Neuronal stem cell (in vitro differentiated cells): ENCODE data around the gene TAS2R60.

Experiments
- DNase-seq: peaks from one replicate; pipeline ENCODE4 v3.0.0-alpha.2; 2013; ENCODE audit warnings: low spot score
- H2AFZ ChIP-seq: one replicate; pipeline ENCODE4 v1.6.1; 2013; ENCODE audit warnings: mild to moderate bottlenecking, low read length, inconsistent platforms
- H2AK5ac ChIP-seq: 2 replicates; pipeline ENCODE4 v1.6.1; 2013; ENCODE audit warnings: low read depth, mild to moderate bottlenecking, inconsistent platforms, low read length, moderate library complexity, mixed read lengths
- H2BK120ac ChIP-seq: 2 replicates; pipeline ENCODE4 v1.6.1; 2013; ENCODE audit warnings: low read depth, mild to moderate bottlenecking, inconsistent platforms, low read length, moderate library complexity, mixed read lengths
- H2BK12ac ChIP-seq: one replicate; pipeline ENCODE4 v1.6.1; 2013; ENCODE audit warnings: low read length, inconsistent platforms
- H2BK15ac ChIP-seq: 2 replicates; pipeline ENCODE4 v1.6.1; 2013; ENCODE audit warnings: mild to moderate bottlenecking, low read length, inconsistent platforms, mixed read lengths
- H2BK5ac ChIP-seq: one replicate; pipeline ENCODE4 v1.6.1; 2013; ENCODE audit warnings: inconsistent platforms, mild to moderate bottlenecking, low read length, moderate library complexity
- H3K14ac ChIP-seq: one replicate; pipeline ENCODE4 v1.6.1; 2013; ENCODE audit warnings: low read length, inconsistent platforms
- H3K18ac ChIP-seq: 2 replicates; pipeline ENCODE4 v1.6.1; 2013; ENCODE audit warnings: low read length, inconsistent platforms
- H3K23ac ChIP-seq: 2 replicates; pipeline ENCODE4 v1.6.1; 2013; ENCODE audit warnings: low read depth, mild to moderate bottlenecking, mixed read lengths, low read length, inconsistent platforms; ENCODE audit not compliant: poor library complexity
- H3K27ac ChIP-seq: replicated peaks from 3 replicates; pipeline ENCODE4 v1.5.1; 2013; ENCODE audit warnings: low read length, inconsistent platforms
- H3K27me3 ChIP-seq, 3 experiments: 2 replicates each; pipeline ENCODE4 v1.6.1; 2013; ENCODE audit warnings: low read length in 3 of 3, mild to moderate bottlenecking in 2 of 3, inconsistent platforms in 1 of 3, low read depth in 1 of 3, mixed read lengths in 1 of 3, moderate library complexity in 1 of 3; ENCODE audit not compliant: control insufficient read depth in 3 of 3, insufficient read depth in 3 of 3
- H3K36me3 ChIP-seq, 2 donors: replicated peaks in 1 of 2; 2 replicates each; pipeline ENCODE4 v1.6.1; 2013; ENCODE audit warnings: low read length in 2 of 2; ENCODE audit not compliant: control insufficient read depth in 2 of 2, insufficient read depth in 2 of 2
- H3K4ac ChIP-seq: 2 replicates; pipeline ENCODE4 v1.6.1; 2013; ENCODE audit warnings: inconsistent platforms, mild to moderate bottlenecking, low read length, moderate library complexity
- H3K4me1 ChIP-seq, 2 donors: 1 replicate in 1 of 2; 2 replicates in 1 of 2; pipeline ENCODE4 v1.6.1; 2013; ENCODE audit warnings: low read length in 2 of 2, low read depth in 1 of 2; ENCODE audit not compliant: control insufficient read depth in 2 of 2, insufficient read depth in 1 of 2
- H3K4me2 ChIP-seq: one replicate; pipeline ENCODE4 v1.6.1; 2013; ENCODE audit warnings: mild to moderate bottlenecking, low read length, inconsistent platforms; ENCODE audit not compliant: insufficient read depth, poor library complexity, severe bottlenecking
- H3K4me3 ChIP-seq, 2 donors: 2 replicates each; pipeline ENCODE4 v1.5.1; 2013; ENCODE audit warnings: low read length in 2 of 2, mild to moderate bottlenecking in 2 of 2, inconsistent platforms in 1 of 2, moderate library complexity in 1 of 2
- H3K79me1 ChIP-seq: one replicate; pipeline ENCODE4 v1.6.1; 2013; ENCODE audit warnings: low read depth, mild to moderate bottlenecking, inconsistent platforms, low read length, moderate library complexity
- H3K9ac ChIP-seq: one replicate; pipeline ENCODE4 v1.6.1; 2013; ENCODE audit warnings: mild to moderate bottlenecking, low read depth, low read length, inconsistent platforms; ENCODE audit not compliant: poor library complexity
- H3K9me3 ChIP-seq, 2 donors: replicated peaks in 1 of 2; 2 replicates each; pipeline versions ENCODE3 to v1.6.1; 2013; ENCODE audit warnings: low read length in 2 of 2, mild to moderate bottlenecking in 2 of 2, inconsistent platforms in 1 of 2, low read depth in 1 of 2, mixed read lengths in 1 of 2, moderate library complexity in 1 of 2; ENCODE audit not compliant: control insufficient read depth in 2 of 2, insufficient read depth in 1 of 2
- H4K8ac ChIP-seq: one replicate; pipeline ENCODE4 v1.6.1; 2013; ENCODE audit warnings: low read depth, mild to moderate bottlenecking, inconsistent platforms, low read length, moderate library complexity
- H4K91ac ChIP-seq: one replicate; pipeline ENCODE4 v1.6.1; 2013; ENCODE audit warnings: low read length, low read depth, mild to moderate bottlenecking, inconsistent platforms; ENCODE audit not compliant: poor library complexity
- WGBS, 2 donors: extraction: QIAGEN DNeasy Blood & Tissue Kit; methylation state at CpG; one replicate each; pipeline ENCODE4 v1.1.7; 2013; ENCODE audit warnings: missing lambda C conversion rate in 2 of 2, mixed read lengths in 1 of 2; ENCODE audit not compliant: insufficient read length in 2 of 2, insufficient replicate concordance in 1 of 2; ENCODE audit errors: extremely low coverage in 2 of 2; 5-methylcytosine and 5-hydroxymethylcytosine counted together

Gene TAS2R60

GRCh38 chr7:143492799-143493739, 49.8 kb downstream of the TAS2R60 start:
- Histone ChIP-seq H2BK120ac (no peak overlapping the region), H2AK5ac (no peak overlapping the region), H3K36me3 (no peaks in the 10 kb centered on the region), H2BK5ac (no peak overlapping the region), H2BK12ac (no peak overlapping the region), H4K91ac (no peak overlapping the region), H3K9me3 (no peaks in the 10 kb centered on the region), H2BK15ac (no peak overlapping the region), H3K4me2 (no peak overlapping the region), H2AFZ (no peak overlapping the region), H3K27me3 (no peaks in the 10 kb centered on the region), H4K8ac (no peak overlapping the region), H3K27ac (no peak overlapping the region), H3K18ac (no peak overlapping the region), H3K4me3 (no peak overlapping the region), H3K4ac (no peak overlapping the region), H3K14ac (no peak overlapping the region), H3K79me1 (no peaks in the 10 kb centered on the region), H3K23ac (no peak overlapping the region), H3K4me1 (no peaks in the 10 kb centered on the region), H3K9ac (no peak overlapping the region)
- DNase-seq: no peak
- no CpG with 5 or more reads among the region's 6 CpGs for WGBS, 2 donors

GRCh38 chr7:143493751-143494150, 50.5 kb downstream of the TAS2R60 start:
- DNase-seq: no peak
- H4K91ac ChIP-seq: no peak overlapping the region
- no peaks in the 10 kb centered on the region for H3K9me3 ChIP-seq
- no peaks in the 10 kb centered on the region for H3K79me1 ChIP-seq
- no peak overlapping the region for H3K9ac ChIP-seq
- H2AFZ ChIP-seq: no peak overlapping the region
- H3K4me2 ChIP-seq: no peak overlapping the region
- H2BK120ac ChIP-seq: no peak overlapping the region
- H3K23ac ChIP-seq: no peak overlapping the region
- no peak overlapping the region for H3K4me3 ChIP-seq
- H2BK15ac ChIP-seq: no peak overlapping the region
- H3K27ac ChIP-seq: no peak overlapping the region
- no peak overlapping the region for H3K4ac ChIP-seq
- no peak overlapping the region for H2AK5ac ChIP-seq
- no peak overlapping the region for H4K8ac ChIP-seq
- no CpG with 5 or more reads among the region's 1 CpG for WGBS, 2 donors
- no peaks in the 10 kb centered on the region for H3K4me1 ChIP-seq
- no peaks in the 10 kb centered on the region for H3K36me3 ChIP-seq
- no peak overlapping the region for H2BK12ac ChIP-seq
- no peak overlapping the region for H3K18ac ChIP-seq
- no peaks in the 10 kb centered on the region for H3K27me3 ChIP-seq
- H2BK5ac ChIP-seq: no peak overlapping the region
- H3K14ac ChIP-seq: no peak overlapping the region
